ENCODE data around the gene RLIM. TPM values are rescaled to one million over a fixed set of nuclear protein-coding genes. Genes with fewer than 3 reads are reported as not detected.

The RLIM gene
- polyA plus RNA-seq, 1 of the 3 experiments (the other 2 are of a cell fraction), result 4.9 TPM

DNA sequence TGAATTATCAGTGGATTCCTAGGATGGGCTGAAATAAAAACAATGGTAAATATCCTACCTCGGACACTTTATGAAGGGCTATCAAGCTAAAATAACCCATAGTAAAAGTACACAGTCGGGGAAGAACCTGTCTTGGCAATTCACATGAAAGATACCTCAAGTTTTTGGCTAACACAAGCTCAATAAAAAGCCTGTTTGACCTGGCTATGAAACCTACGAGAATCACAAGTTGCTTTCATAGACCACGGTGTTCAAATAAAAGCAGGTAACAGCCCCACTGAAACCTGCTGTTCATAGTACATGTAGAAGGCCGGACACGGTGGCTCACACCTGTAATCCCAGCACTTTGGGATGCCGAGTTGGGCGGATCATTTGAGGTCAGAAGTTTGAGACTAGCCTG lies 12.3 kb downstream of the RLIM start (continued):
- TF ChIP-seq SMC3 (IDR thresholded peaks at IDR 0.05; ENCODE audit: low read depth, low read length) (no peak), GABPA (IDR thresholded peaks at IDR 0.05; ENCODE audit: low read depth) (no peak), NFIC (IDR thresholded peaks at IDR 0.05; ENCODE audit: borderline replicate concordance) (no peak), CHD2 (IDR thresholded peaks at IDR 0.05; ENCODE audit: low read length, partially characterized antibody) (no peak), POLR2AphosphoS5 (IDR thresholded peaks at IDR 0.05; ENCODE audit: low read depth, low read length) (no peak), MEF2A (IDR thresholded peaks at IDR 0.05; ENCODE audit: borderline replicate concordance, low read depth) (no peak), NRF1 (IDR thresholded peaks at IDR 0.05; ENCODE audit: low read depth, low read length) (no peak), FOSL2 (IDR thresholded peaks at IDR 0.05; ENCODE audit: borderline replicate concordance, low read depth) (no peak), FOXJ3 (CRISPR knock-in tag; IDR thresholded peaks at IDR 0.05) (no peak)

DNA sequence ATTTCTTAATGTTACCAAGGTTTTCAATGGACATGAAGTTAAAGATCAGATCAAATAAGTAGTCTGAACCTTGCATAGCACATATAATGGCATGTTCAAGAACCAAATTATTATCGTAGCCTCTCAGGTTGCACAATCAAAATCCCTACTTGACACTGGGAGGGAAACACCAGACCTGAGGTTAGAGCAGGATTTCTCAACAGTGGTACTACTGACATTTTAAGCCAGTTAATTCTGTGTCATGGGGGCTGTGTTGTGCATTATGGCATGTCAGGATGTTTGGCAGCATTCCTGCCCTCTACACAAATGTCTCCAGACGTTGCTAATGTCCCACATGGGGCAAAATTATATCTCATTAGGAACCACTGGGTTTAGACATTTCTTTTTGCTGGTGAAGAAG lies 20.8 kb downstream of the RLIM start:
- Histone ChIP-seq H4K20me1 (ENCODE audit: insufficient read depth) (peaks cover 26% of the 10 kb centered on the region), H3F3A (replicated peaks; ENCODE audit: insufficient read depth) (no peaks in the 10 kb centered on the region), H3K27me3 (ENCODE audit: insufficient read depth) (no peaks in the 10 kb centered on the region; the same call in 1 of the 2 replicates), H3K79me2 (ENCODE audit: insufficient read depth) (peaks cover 38% of the 10 kb centered on the region), H3K9me3 (no peaks in the 10 kb centered on the region), H3K27ac (ENCODE audit: low read depth in 2 of 2, low read length in 1 of 2) (no peak overlapping the region), H3K4me1 (ENCODE audit: control insufficient read depth in 1 of 2, insufficient read depth in 2 of 2, low read depth in 1 of 2, low read length in 1 of 2) (no peaks in the 10 kb centered on the region), H3K4me3 (ENCODE audit: low read depth in 2 of 2, low read length in 1 of 2) (no peak overlapping the region), H3K9me2 (no peaks in the 10 kb centered on the region), H3K9ac (no peak overlapping the region), H3K4me2 (no peak overlapping the region), H2AFZ (ENCODE audit: low read depth) (no peak overlapping the region), H3K36me3 (replicated peaks in 1 of 2; ENCODE audit: control insufficient read depth in 1 of 2, insufficient read depth in 2 of 2, low read length in 1 of 2) (peaks cover 26 to 47% of the 10 kb centered on the region in 2 experiments)
- ChIA-PET POLR2A (no interaction called here), CTCF (no interaction called here)
- no peak for TF ChIP-seq TCF12 (IDR thresholded peaks at IDR 0.05)
- TF ChIP-seq YY1 (IDR thresholded peaks at IDR 0.05; ENCODE audit: low read depth), result no peak
- TF ChIP-seq SIN3A (IDR thresholded peaks at IDR 0.05; ENCODE audit: borderline replicate concordance, low read depth, low read length), result no peak
- TF ChIP-seq, protein P1, sequence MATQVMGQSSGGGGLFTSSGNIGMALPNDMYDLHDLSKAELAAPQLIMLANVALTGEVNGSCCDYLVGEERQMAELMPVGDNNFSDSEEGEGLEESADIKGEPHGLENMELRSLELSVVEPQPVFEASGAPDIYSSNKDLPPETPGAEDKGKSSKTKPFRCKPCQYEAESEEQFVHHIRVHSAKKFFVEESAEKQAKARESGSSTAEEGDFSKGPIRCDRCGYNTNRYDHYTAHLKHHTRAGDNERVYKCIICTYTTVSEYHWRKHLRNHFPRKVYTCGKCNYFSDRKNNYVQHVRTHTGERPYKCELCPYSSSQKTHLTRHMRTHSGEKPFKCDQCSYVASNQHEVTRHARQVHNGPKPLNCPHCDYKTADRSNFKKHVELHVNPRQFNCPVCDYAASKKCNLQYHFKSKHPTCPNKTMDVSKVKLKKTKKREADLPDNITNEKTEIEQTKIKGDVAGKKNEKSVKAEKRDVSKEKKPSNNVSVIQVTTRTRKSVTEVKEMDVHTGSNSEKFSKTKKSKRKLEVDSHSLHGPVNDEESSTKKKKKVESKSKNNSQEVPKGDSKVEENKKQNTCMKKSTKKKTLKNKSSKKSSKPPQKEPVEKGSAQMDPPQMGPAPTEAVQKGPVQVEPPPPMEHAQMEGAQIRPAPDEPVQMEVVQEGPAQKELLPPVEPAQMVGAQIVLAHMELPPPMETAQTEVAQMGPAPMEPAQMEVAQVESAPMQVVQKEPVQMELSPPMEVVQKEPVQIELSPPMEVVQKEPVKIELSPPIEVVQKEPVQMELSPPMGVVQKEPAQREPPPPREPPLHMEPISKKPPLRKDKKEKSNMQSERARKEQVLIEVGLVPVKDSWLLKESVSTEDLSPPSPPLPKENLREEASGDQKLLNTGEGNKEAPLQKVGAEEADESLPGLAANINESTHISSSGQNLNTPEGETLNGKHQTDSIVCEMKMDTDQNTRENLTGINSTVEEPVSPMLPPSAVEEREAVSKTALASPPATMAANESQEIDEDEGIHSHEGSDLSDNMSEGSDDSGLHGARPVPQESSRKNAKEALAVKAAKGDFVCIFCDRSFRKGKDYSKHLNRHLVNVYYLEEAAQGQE (IDR thresholded peaks at IDR 0.05; ENCODE audit: low read depth, low read length), result no peak
- no peak for TF ChIP-seq EP300 (IDR thresholded peaks at IDR 0.05; ENCODE audit: borderline replicate concordance in 1 of 2, low read depth in 1 of 2, low read length in 1 of 2)
- no peak for TF ChIP-seq GATA2 (CRISPR knock-in tag; IDR thresholded peaks at IDR 0.05)
- TF ChIP-seq, protein P2, sequence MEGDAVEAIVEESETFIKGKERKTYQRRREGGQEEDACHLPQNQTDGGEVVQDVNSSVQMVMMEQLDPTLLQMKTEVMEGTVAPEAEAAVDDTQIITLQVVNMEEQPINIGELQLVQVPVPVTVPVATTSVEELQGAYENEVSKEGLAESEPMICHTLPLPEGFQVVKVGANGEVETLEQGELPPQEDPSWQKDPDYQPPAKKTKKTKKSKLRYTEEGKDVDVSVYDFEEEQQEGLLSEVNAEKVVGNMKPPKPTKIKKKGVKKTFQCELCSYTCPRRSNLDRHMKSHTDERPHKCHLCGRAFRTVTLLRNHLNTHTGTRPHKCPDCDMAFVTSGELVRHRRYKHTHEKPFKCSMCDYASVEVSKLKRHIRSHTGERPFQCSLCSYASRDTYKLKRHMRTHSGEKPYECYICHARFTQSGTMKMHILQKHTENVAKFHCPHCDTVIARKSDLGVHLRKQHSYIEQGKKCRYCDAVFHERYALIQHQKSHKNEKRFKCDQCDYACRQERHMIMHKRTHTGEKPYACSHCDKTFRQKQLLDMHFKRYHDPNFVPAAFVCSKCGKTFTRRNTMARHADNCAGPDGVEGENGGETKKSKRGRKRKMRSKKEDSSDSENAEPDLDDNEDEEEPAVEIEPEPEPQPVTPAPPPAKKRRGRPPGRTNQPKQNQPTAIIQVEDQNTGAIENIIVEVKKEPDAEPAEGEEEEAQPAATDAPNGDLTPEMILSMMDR (IDR thresholded peaks at IDR 0.05), result no peak
- no peak for TF ChIP-seq RAD21 (IDR thresholded peaks at IDR 0.05; ENCODE audit: low read length)
- no peak for TF ChIP-seq SMC3 (IDR thresholded peaks at IDR 0.05; ENCODE audit: low read depth, low read length)
- no peak for TF ChIP-seq RFX5 (IDR thresholded peaks at IDR 0.05; ENCODE audit: low read length)
- no peak for TF ChIP-seq JUND (IDR thresholded peaks at IDR 0.05)
- TF ChIP-seq, protein P3, sequence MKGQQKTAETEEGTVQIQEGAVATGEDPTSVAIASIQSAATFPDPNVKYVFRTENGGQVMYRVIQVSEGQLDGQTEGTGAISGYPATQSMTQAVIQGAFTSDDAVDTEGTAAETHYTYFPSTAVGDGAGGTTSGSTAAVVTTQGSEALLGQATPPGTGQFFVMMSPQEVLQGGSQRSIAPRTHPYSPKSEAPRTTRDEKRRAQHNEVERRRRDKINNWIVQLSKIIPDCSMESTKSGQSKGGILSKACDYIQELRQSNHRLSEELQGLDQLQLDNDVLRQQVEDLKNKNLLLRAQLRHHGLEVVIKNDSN (IDR thresholded peaks at IDR 0.05; ENCODE audit: borderline replicate concordance, low read depth), result no peak
- DNase-seq, result no peak
- 37% methylated on average over 2 of the region's 2 CpGs for WGBS (ENCODE audit: low lambda C conversion rate)

All from SK-N-SH (cell line).